8988T (cell line): ENCODE measurements around the gene BACH2.
"Not testable (repeated sequence)": the region's sequence is repeated elsewhere in the genome, so short reads cannot be mapped to it uniquely, and the experiment has no call there.

ENCODE experiments used
- DNase-seq: peaks from one replicate; pipeline ENCODE4 v3.0.0; 2011

Gene BACH2

GRCh38 chr6:90296341-90297114, at the start of gene BACH2:
Gene BACH2 (minus strand): TSS chr6:90296843. CDS start chr6:90008844, 287,999 bp downstream.
- peak; percentile 63 for DNase-seq

- no peak for DNase-seq
Observed at GRCh38 chr6:90343576-90343975, 46.9 kb upstream of the BACH2 start.

GRCh38 chr6:90338409-90338808, 41.8 kb upstream of the BACH2 start:
- no peak for DNase-seq

- no peak for DNase-seq
Observed at GRCh38 chr6:90336388-90336947, 39.8 kb upstream of the BACH2 start.

- DNase-seq = no peak
Observed at GRCh38 chr6:90333928-90334327, 37.3 kb upstream of the BACH2 start.

GRCh38 chr6:90332978-90333543, 36.4 kb upstream of the BACH2 start:
- DNase-seq = not testable (repeated sequence)

- DNase-seq = no peak
Observed at GRCh38 chr6:90329386-90330077, 32.9 kb upstream of the BACH2 start.

- peak; percentile 30 for DNase-seq
Observed at GRCh38 chr6:90328004-90328403, 31.4 kb upstream of the BACH2 start.

- no peak for DNase-seq
Observed at GRCh38 chr6:90326404-90327057, 29.9 kb upstream of the BACH2 start.

- DNase-seq = no peak
Observed at GRCh38 chr6:90323706-90324105, 27.1 kb upstream of the BACH2 start.

GRCh38 chr6:90322976-90323474, 26.4 kb upstream of the BACH2 start:
- no peak for DNase-seq

- no peak for DNase-seq
Observed at GRCh38 chr6:90319979-90320685, 23.5 kb upstream of the BACH2 start.

GRCh38 chr6:90319044-90319443, 22.4 kb upstream of the BACH2 start:
- DNase-seq = no peak

GRCh38 chr6:90315986-90316385, 19.3 kb upstream of the BACH2 start:
- DNase-seq = no peak

- DNase-seq = no peak
Observed at GRCh38 chr6:90315354-90315950, 18.8 kb upstream of the BACH2 start.

- DNase-seq = no peak
Observed at GRCh38 chr6:90314514-90314913, 17.9 kb upstream of the BACH2 start.

- no peak for DNase-seq
Observed at GRCh38 chr6:90311569-90311968, 14.9 kb upstream of the BACH2 start.

GRCh38 chr6:90305800-90306448, 9.3 kb upstream of the BACH2 start:
- no peak for DNase-seq

GRCh38 chr6:90304308-90304707, 7.7 kb upstream of the BACH2 start:
- DNase-seq = no peak

GRCh38 chr6:90303039-90303438, 6.4 kb upstream of the BACH2 start:
- DNase-seq = no peak

- DNase-seq = no peak
Observed at GRCh38 chr6:90302320-90302719, 5.7 kb upstream of the BACH2 start.
